ENCODE measurements around the gene MXD1. TPM values are rescaled to one million over a fixed set of nuclear protein-coding genes. Genes with fewer than 3 reads are reported as not detected.
A peak's percentile ranks its signal among the peaks of the same experiment; 100 is the strongest.

MXD1 gene
- total and polyA plus RNA-seq, 9 of the 15 experiments (the other 6 are each of a cell fraction or from before 2014, with no cell fraction given), result 6.7 to 35.9 (median 11.0) TPM

DNA sequence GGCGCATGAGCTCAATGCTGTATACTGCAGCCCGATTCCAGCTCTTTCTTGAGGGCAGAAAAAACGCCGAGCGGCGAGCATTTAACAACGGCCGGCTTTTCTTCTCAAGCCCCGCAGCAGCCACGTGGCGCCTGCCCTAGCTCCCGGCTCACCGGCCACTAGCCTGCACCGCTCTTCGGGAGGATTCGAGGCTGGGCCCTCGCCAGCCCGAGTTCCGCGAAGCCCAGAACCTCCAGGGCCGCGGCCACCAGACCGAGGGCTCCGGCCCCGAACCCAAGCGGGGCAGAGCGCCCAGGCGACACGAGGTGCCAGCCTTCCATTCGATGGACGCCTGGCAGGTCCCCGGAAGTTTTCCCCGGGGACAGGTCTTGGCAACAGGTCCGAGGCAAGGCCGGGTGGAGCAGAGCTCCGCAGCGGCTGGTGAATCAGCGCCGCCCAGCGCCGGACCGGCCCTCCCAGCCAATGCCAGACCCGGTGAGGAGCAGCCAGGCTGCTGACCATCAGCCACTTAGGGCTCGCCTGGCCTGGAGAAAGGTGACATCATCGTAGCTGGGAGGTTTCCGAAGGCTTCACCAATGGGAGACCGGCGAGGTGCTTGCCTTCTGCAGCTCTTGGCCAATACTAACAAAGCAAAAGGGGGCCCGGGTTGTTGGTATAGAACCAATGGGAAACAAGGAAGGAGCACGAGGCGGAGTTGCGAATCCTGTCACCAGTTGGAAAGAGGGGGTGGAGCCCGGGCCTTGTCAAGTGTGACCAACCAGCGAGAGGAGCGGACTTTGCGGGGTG lies 552 bp upstream of the MXD1 start (continued):
- TF ChIP-seq, protein P1, sequence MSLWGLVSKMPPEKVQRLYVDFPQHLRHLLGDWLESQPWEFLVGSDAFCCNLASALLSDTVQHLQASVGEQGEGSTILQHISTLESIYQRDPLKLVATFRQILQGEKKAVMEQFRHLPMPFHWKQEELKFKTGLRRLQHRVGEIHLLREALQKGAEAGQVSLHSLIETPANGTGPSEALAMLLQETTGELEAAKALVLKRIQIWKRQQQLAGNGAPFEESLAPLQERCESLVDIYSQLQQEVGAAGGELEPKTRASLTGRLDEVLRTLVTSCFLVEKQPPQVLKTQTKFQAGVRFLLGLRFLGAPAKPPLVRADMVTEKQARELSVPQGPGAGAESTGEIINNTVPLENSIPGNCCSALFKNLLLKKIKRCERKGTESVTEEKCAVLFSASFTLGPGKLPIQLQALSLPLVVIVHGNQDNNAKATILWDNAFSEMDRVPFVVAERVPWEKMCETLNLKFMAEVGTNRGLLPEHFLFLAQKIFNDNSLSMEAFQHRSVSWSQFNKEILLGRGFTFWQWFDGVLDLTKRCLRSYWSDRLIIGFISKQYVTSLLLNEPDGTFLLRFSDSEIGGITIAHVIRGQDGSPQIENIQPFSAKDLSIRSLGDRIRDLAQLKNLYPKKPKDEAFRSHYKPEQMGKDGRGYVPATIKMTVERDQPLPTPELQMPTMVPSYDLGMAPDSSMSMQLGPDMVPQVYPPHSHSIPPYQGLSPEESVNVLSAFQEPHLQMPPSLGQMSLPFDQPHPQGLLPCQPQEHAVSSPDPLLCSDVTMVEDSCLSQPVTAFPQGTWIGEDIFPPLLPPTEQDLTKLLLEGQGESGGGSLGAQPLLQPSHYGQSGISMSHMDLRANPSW (CRISPR knock-in tag; IDR thresholded peaks at IDR 0.05), result no peak
- TF ChIP-seq CLOCK (CRISPR knock-in tag; IDR thresholded peaks at IDR 0.05; ENCODE audit: borderline replicate concordance) (no peak), ZNF324 (CRISPR knock-in tag; IDR thresholded peaks at IDR 0.05) (0 out of 2 replicates have a peak, but pooled peaks have one; percentile 21), MYBL2 (IDR thresholded peaks at IDR 0.05; ENCODE audit: low read depth) (no peak), MYBL2 (CRISPR knock-in tag; IDR thresholded peaks at IDR 0.05; ENCODE audit: borderline replicate concordance) (no peak), ELF1 (tag; IDR thresholded peaks at IDR 0.05) (peak; percentile 65; the same call in 1 of the 2 replicates), ZNF347 (CRISPR knock-in tag; IDR thresholded peaks at IDR 0.05; ENCODE audit: low read depth) (no peak), ZBTB49 (CRISPR knock-in tag; IDR thresholded peaks at IDR 0.05; ENCODE audit: borderline replicate concordance) (0 out of 2 replicates have a peak, but pooled peaks have one; percentile 11), JUND (IDR thresholded peaks at IDR 0.05; ENCODE audit: borderline replicate concordance, low read depth, low read length) (peak; percentile 95), JUND (tag; IDR thresholded peaks at IDR 0.05; ENCODE audit: borderline replicate concordance, low read depth, low read length) (peak; percentile 92), ZNF277 (CRISPR knock-in tag; IDR thresholded peaks at IDR 0.05; ENCODE audit: borderline replicate concordance) (no peak), EP300 (IDR thresholded peaks at IDR 0.05; ENCODE audit: low read length) (peak; percentile 23)
- TF ChIP-seq, protein P2, sequence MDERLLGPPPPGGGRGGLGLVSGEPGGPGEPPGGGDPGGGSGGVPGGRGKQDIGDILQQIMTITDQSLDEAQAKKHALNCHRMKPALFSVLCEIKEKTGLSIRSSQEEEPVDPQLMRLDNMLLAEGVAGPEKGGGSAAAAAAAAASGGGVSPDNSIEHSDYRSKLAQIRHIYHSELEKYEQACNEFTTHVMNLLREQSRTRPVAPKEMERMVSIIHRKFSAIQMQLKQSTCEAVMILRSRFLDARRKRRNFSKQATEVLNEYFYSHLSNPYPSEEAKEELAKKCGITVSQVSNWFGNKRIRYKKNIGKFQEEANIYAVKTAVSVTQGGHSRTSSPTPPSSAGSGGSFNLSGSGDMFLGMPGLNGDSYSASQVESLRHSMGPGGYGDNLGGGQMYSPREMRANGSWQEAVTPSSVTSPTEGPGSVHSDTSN (CRISPR knock-in tag; IDR thresholded peaks at IDR 0.05; ENCODE audit: low read depth), result no peak
- TF ChIP-seq, protein P2 (tag; conservative IDR thresholded peaks at IDR 0.05; ENCODE audit: low read depth), result no peak

Measured in K562 (cell line).